Stimulated activated effector memory CD8-positive, alpha-beta T cell treated with anti-CD3 and anti-CD28 coated beads, Interleukin-12 subunit alpha, Interleukin-12 subunit beta, amount 100 ng/mL, for 72 hours (primary cell): ENCODE measurements around the gene DLG2.
A peak's percentile ranks its signal among the peaks of the same experiment; 100 is the strongest.

Source experiments
- ATAC-seq: fragments of 150-1000 bp; cut with Tn5 transposase; 2 replicates; pipeline ENCODE4 v1.10.0; 2021
- DNase-seq, 2 donors: peaks; one replicate each; pipeline ENCODE4 v3.0.0; 2021 to 2022; ENCODE audit warnings: low spot score in 2 of 2
- H3K27ac Mint-ChIP-seq: one replicate; pipeline ENCODE4 v1.8.0; 2022; ENCODE audit warnings: mild to moderate bottlenecking, mixed read lengths
- H3K36me3 Mint-ChIP-seq: one replicate; pipeline ENCODE4 v1.8.0; 2022; ENCODE audit warnings: mild to moderate bottlenecking, mixed read lengths
- H3K4me1 Mint-ChIP-seq: one replicate; pipeline ENCODE4 v1.8.0; 2022; ENCODE audit warnings: mixed read lengths
- H3K4me3 Mint-ChIP-seq: one replicate; pipeline ENCODE4 v1.8.0; 2022; ENCODE audit warnings: mild to moderate bottlenecking, mixed read lengths
- H3K9me3 Mint-ChIP-seq: one replicate; pipeline ENCODE4 v1.8.0; 2022; ENCODE audit warnings: mixed read lengths

The DLG2 gene

GRCh38 chr11:85540181-85540580 is 87.0 kb downstream of the DLG2 start:
- DNase-seq (no peak), ATAC-seq (no peak)
- no peaks in the 10 kb centered on the region for H3K36me3 Mint-ChIP-seq
- no peaks in the 10 kb centered on the region for H3K4me1 Mint-ChIP-seq
- H3K9me3 Mint-ChIP-seq, result no peaks in the 10 kb centered on the region
- no peak overlapping the region for H3K4me3 Mint-ChIP-seq
- no peak overlapping the region for H3K27ac Mint-ChIP-seq

- ATAC-seq, result no peak
- no peaks in the 10 kb centered on the region for H3K4me1 Mint-ChIP-seq
- no peaks in the 10 kb centered on the region for H3K36me3 Mint-ChIP-seq
- H3K27ac Mint-ChIP-seq, result no peak overlapping the region
- no peak for DNase-seq
- peaks cover 4% of the 10 kb centered on the region for H3K9me3 Mint-ChIP-seq
- H3K4me3 Mint-ChIP-seq, result no peak overlapping the region
Measured at GRCh38 chr11:85539740-85540139, 87.4 kb downstream of the DLG2 start.

GRCh38 chr11:85539029-85539689 is 88.0 kb downstream of the DLG2 start:
- no peak overlapping the region for H3K27ac Mint-ChIP-seq
- H3K4me1 Mint-ChIP-seq, result no peaks in the 10 kb centered on the region
- ATAC-seq (no peak), DNase-seq (no peak)
- H3K36me3 Mint-ChIP-seq, result no peaks in the 10 kb centered on the region
- no peak overlapping the region for H3K4me3 Mint-ChIP-seq
- H3K9me3 Mint-ChIP-seq, result peaks cover 5% of the 10 kb centered on the region

- no peaks in the 10 kb centered on the region for H3K36me3 Mint-ChIP-seq
- ATAC-seq (no peak), DNase-seq (no peak)
- no peak overlapping the region for H3K27ac Mint-ChIP-seq
- no peak overlapping the region for H3K4me3 Mint-ChIP-seq
- H3K9me3 Mint-ChIP-seq, result peaks cover 5% of the 10 kb centered on the region
- H3K4me1 Mint-ChIP-seq, result no peaks in the 10 kb centered on the region
Measured at GRCh38 chr11:85536438-85536837, 90.7 kb downstream of the DLG2 start.

GRCh38 chr11:85534806-85535205 is 92.3 kb downstream of the DLG2 start:
- peaks cover 5% of the 10 kb centered on the region for H3K9me3 Mint-ChIP-seq
- H3K27ac Mint-ChIP-seq, result no peak overlapping the region
- no peaks in the 10 kb centered on the region for H3K36me3 Mint-ChIP-seq
- H3K4me1 Mint-ChIP-seq, result no peaks in the 10 kb centered on the region
- no peak overlapping the region for H3K4me3 Mint-ChIP-seq
- no peak for DNase-seq
- no peak for ATAC-seq

GRCh38 chr11:85531191-85531897 is 95.8 kb downstream of the DLG2 start:
- ATAC-seq, result no peak
- Mint-ChIP-seq H3K4me3 (no peak overlapping the region), H3K9me3 (peaks cover 8% of the 10 kb centered on the region), H3K27ac (no peak overlapping the region), H3K36me3 (no peaks in the 10 kb centered on the region), H3K4me1 (no peaks in the 10 kb centered on the region)
- DNase-seq, result no peak

GRCh38 chr11:85530634-85531033 is 96.5 kb downstream of the DLG2 start:
- Mint-ChIP-seq H3K4me1 (no peaks in the 10 kb centered on the region), H3K27ac (no peak overlapping the region), H3K4me3 (no peak overlapping the region), H3K9me3 (peaks cover 8% of the 10 kb centered on the region), H3K36me3 (no peaks in the 10 kb centered on the region)
- no peak for DNase-seq
- no peak for ATAC-seq

- Mint-ChIP-seq H3K27ac (no peak overlapping the region), H3K4me3 (no peak overlapping the region), H3K4me1 (no peaks in the 10 kb centered on the region), H3K36me3 (no peaks in the 10 kb centered on the region), H3K9me3 (peaks cover 12% of the 10 kb centered on the region)
- no peak for ATAC-seq
- DNase-seq, result no peak
Measured at GRCh38 chr11:85526564-85526963, 100.6 kb downstream of the DLG2 start.

GRCh38 chr11:85525686-85526085 is 101.5 kb downstream of the DLG2 start:
- Mint-ChIP-seq H3K4me3 (no peak overlapping the region), H3K9me3 (peaks cover 15% of the 10 kb centered on the region), H3K4me1 (no peaks in the 10 kb centered on the region), H3K36me3 (no peaks in the 10 kb centered on the region), H3K27ac (no peak overlapping the region)
- DNase-seq (no peak), ATAC-seq (no peak)

GRCh38 chr11:85517272-85517671 is 109.9 kb downstream of the DLG2 start:
- ATAC-seq (no peak), DNase-seq (no peak)
- H3K36me3 Mint-ChIP-seq, result no peaks in the 10 kb centered on the region
- H3K4me1 Mint-ChIP-seq, result no peaks in the 10 kb centered on the region
- H3K9me3 Mint-ChIP-seq, result peaks cover 8% of the 10 kb centered on the region
- H3K27ac Mint-ChIP-seq, result no peak overlapping the region
- H3K4me3 Mint-ChIP-seq, result no peak overlapping the region

GRCh38 chr11:85495918-85496317 is 131.2 kb downstream of the DLG2 start:
- no peak overlapping the region for H3K27ac Mint-ChIP-seq
- H3K4me3 Mint-ChIP-seq, result no peak overlapping the region
- no peaks in the 10 kb centered on the region for H3K4me1 Mint-ChIP-seq
- ATAC-seq (no peak), DNase-seq (no peak)
- H3K9me3 Mint-ChIP-seq, result peaks cover 17% of the 10 kb centered on the region
- no peaks in the 10 kb centered on the region for H3K36me3 Mint-ChIP-seq

GRCh38 chr11:85494396-85494795 is 132.7 kb downstream of the DLG2 start:
- H3K9me3 Mint-ChIP-seq, result peaks cover 21% of the 10 kb centered on the region
- H3K4me3 Mint-ChIP-seq, result no peak overlapping the region
- H3K4me1 Mint-ChIP-seq, result no peaks in the 10 kb centered on the region
- DNase-seq, result no peak
- ATAC-seq, result no peak
- no peak overlapping the region for H3K27ac Mint-ChIP-seq
- H3K36me3 Mint-ChIP-seq, result no peaks in the 10 kb centered on the region

- Mint-ChIP-seq H3K4me3 (no peak overlapping the region), H3K27ac (no peak overlapping the region), H3K9me3 (peaks cover 25% of the 10 kb centered on the region), H3K36me3 (no peaks in the 10 kb centered on the region), H3K4me1 (no peaks in the 10 kb centered on the region)
- no peak for DNase-seq
- no peak for ATAC-seq
Measured at GRCh38 chr11:85485902-85486301, 141.2 kb downstream of the DLG2 start.

GRCh38 chr11:85483861-85484260 is 143.3 kb downstream of the DLG2 start:
- ATAC-seq, result no peak
- no peak for DNase-seq
- no peak overlapping the region for H3K27ac Mint-ChIP-seq
- H3K4me3 Mint-ChIP-seq, result no peak overlapping the region
- H3K36me3 Mint-ChIP-seq, result no peaks in the 10 kb centered on the region
- H3K4me1 Mint-ChIP-seq, result no peaks in the 10 kb centered on the region
- H3K9me3 Mint-ChIP-seq, result peaks cover 21% of the 10 kb centered on the region

- peak; percentile 13 for ATAC-seq
- Mint-ChIP-seq H3K9me3 (peaks cover 15% of the 10 kb centered on the region), H3K36me3 (no peaks in the 10 kb centered on the region), H3K27ac (no peak overlapping the region), H3K4me1 (no peaks in the 10 kb centered on the region), H3K4me3 (no peak overlapping the region)
- no peak for DNase-seq
Measured at GRCh38 chr11:85481862-85482261, 145.3 kb downstream of the DLG2 start.
